Stomach (tissue), 4 donors: ENCODE results near the gene KLHL3.

Source experiments
- CTCF ChIP-seq, 7 experiments: fragments of 450-650 bp in 4 of 7; fragments of 200-600 bp in 3 of 7; sonication (generic) in 3 of 7; IDR thresholded peaks; one replicate each; pipeline ENCODE4 v1.5.1; 2016 to 2019; ENCODE audit warnings: antibody characterized with exemption in 7 of 7, control low read depth in 2 of 7, mild to moderate bottlenecking in 1 of 7
- EP300 ChIP-seq: sonication (generic); formaldehyde crosslinking; IDR thresholded peaks from one replicate; pipeline ENCODE4 v1.6.1; 2017; ENCODE audit warnings: antibody characterized with exemption
- POLR2A ChIP-seq, 4 donors: fragments of 450-650 bp; IDR thresholded peaks; one replicate each; pipeline ENCODE4 v1.6.1; 2016; ENCODE audit warnings: antibody characterized with exemption in 4 of 4, control low read depth in 2 of 4, mild to moderate bottlenecking in 1 of 4, moderate library complexity in 1 of 4
- POLR2AphosphoS5 ChIP-seq, 3 donors: sonication (generic); formaldehyde crosslinking; IDR thresholded peaks; one replicate each; pipeline ENCODE4 v1.6.1; 2016; ENCODE audit warnings: antibody characterized with exemption in 3 of 3

GRCh38 chr5:137782055-137782454 is 46.2 kb upstream of the KLHL3 start:
- TF ChIP-seq CTCF (IDR thresholded peaks at IDR 0.05) (no peak), POLR2AphosphoS5 (IDR thresholded peaks at IDR 0.05) (no peak), POLR2A (IDR thresholded peaks at IDR 0.05) (no peak), EP300 (no peak)
